ENCODE results near the gene MBNL2.
A peak's percentile ranks its signal among the peaks of the same experiment; 100 is the strongest.

Gene MBNL2

GRCh38 chr13:97434397-97435201, 212.5 kb downstream of the MBNL2 start:
- Mint-ChIP-seq H3K4me3 (peak overlapping the region; percentile 92), H3K9me3 (no peaks in the 10 kb centered on the region), H3K27me3 (ENCODE audit: low read depth) (peaks cover 9% of the 10 kb centered on the region), H3K36me3 (ENCODE audit: low read depth) (peaks cover 8% of the 10 kb centered on the region), H3K4me1 (ENCODE audit: low read depth) (peaks cover 28% of the 10 kb centered on the region), H3K27ac (peak overlapping the region; percentile 87)

GRCh38 chr13:97435323-97435722, 213.2 kb downstream of the MBNL2 start:
- Mint-ChIP-seq H3K9me3 (no peaks in the 10 kb centered on the region), H3K4me3 (peak overlapping the region; percentile 92), H3K4me1 (ENCODE audit: low read depth) (peaks cover 28% of the 10 kb centered on the region), H3K27me3 (ENCODE audit: low read depth) (peaks cover 4% of the 10 kb centered on the region), H3K27ac (peak overlapping the region; percentile 87), H3K36me3 (ENCODE audit: low read depth) (peaks cover 8% of the 10 kb centered on the region)

- Mint-ChIP-seq H3K27ac (peak overlapping the region; percentile 52), H3K4me3 (peak overlapping the region; percentile 79), H3K9me3 (no peaks in the 10 kb centered on the region), H3K36me3 (ENCODE audit: low read depth) (peaks cover 8% of the 10 kb centered on the region), H3K27me3 (ENCODE audit: low read depth) (peaks cover 4% of the 10 kb centered on the region), H3K4me1 (ENCODE audit: low read depth) (peaks cover 28% of the 10 kb centered on the region)
Observed at GRCh38 chr13:97435794-97436193, 213.7 kb downstream of the MBNL2 start.

- no peak overlapping the region for H3K27ac Mint-ChIP-seq
- H3K4me1 Mint-ChIP-seq (ENCODE audit: low read depth), result peaks cover 24% of the 10 kb centered on the region
- H3K4me3 Mint-ChIP-seq, result no peak overlapping the region
- no peaks in the 10 kb centered on the region for H3K9me3 Mint-ChIP-seq
- H3K27me3 Mint-ChIP-seq (ENCODE audit: low read depth), result no peaks in the 10 kb centered on the region
- peaks cover 8% of the 10 kb centered on the region for H3K36me3 Mint-ChIP-seq (ENCODE audit: low read depth)
Observed at GRCh38 chr13:97436845-97437244, 214.7 kb downstream of the MBNL2 start.

GRCh38 chr13:97437729-97438128, 215.6 kb downstream of the MBNL2 start:
- Mint-ChIP-seq H3K4me1 (ENCODE audit: low read depth) (peaks cover 17% of the 10 kb centered on the region), H3K36me3 (ENCODE audit: low read depth) (peaks cover 9% of the 10 kb centered on the region), H3K9me3 (no peaks in the 10 kb centered on the region), H3K27me3 (ENCODE audit: low read depth) (no peaks in the 10 kb centered on the region), H3K4me3 (no peak overlapping the region), H3K27ac (no peak overlapping the region)

GRCh38 chr13:97438856-97439595, 216.9 kb downstream of the MBNL2 start:
- H3K9me3 Mint-ChIP-seq, result no peaks in the 10 kb centered on the region
- H3K36me3 Mint-ChIP-seq (ENCODE audit: low read depth), result peaks cover 8% of the 10 kb centered on the region
- peaks cover 15% of the 10 kb centered on the region for H3K4me1 Mint-ChIP-seq (ENCODE audit: low read depth)
- H3K27ac Mint-ChIP-seq, result no peak overlapping the region
- no peak overlapping the region for H3K4me3 Mint-ChIP-seq
- no peaks in the 10 kb centered on the region for H3K27me3 Mint-ChIP-seq (ENCODE audit: low read depth)

GRCh38 chr13:97440598-97441170, 218.6 kb downstream of the MBNL2 start:
- Mint-ChIP-seq H3K27ac (no peak overlapping the region), H3K4me3 (no peak overlapping the region), H3K27me3 (ENCODE audit: low read depth) (no peaks in the 10 kb centered on the region), H3K9me3 (no peaks in the 10 kb centered on the region), H3K36me3 (ENCODE audit: low read depth) (peaks cover 9% of the 10 kb centered on the region), H3K4me1 (ENCODE audit: low read depth) (peaks cover 10% of the 10 kb centered on the region)

GRCh38 chr13:97441368-97441767, 219.2 kb downstream of the MBNL2 start:
- H3K4me1 Mint-ChIP-seq (ENCODE audit: low read depth), result peaks cover 3% of the 10 kb centered on the region

More at GRCh38 chr13:97441368-97441767, 219.2 kb downstream of the MBNL2 start:
- Mint-ChIP-seq H3K4me3 (no peak overlapping the region), H3K27ac (no peak overlapping the region), H3K36me3 (ENCODE audit: low read depth) (peaks cover 6% of the 10 kb centered on the region), H3K9me3 (no peaks in the 10 kb centered on the region), H3K27me3 (ENCODE audit: low read depth) (no peaks in the 10 kb centered on the region)
